Activated T-cell treated with anti-CD3 and anti-CD28 coated beads for 24 hours (primary cell): Measurements from ENCODE around the gene RELCH.

ENCODE experiments used
- DNase-seq: peaks from one replicate; pipeline ENCODE4 v3.0.0-alpha.2; 2020; ENCODE audit warnings: low read depth

RELCH gene

DNA sequence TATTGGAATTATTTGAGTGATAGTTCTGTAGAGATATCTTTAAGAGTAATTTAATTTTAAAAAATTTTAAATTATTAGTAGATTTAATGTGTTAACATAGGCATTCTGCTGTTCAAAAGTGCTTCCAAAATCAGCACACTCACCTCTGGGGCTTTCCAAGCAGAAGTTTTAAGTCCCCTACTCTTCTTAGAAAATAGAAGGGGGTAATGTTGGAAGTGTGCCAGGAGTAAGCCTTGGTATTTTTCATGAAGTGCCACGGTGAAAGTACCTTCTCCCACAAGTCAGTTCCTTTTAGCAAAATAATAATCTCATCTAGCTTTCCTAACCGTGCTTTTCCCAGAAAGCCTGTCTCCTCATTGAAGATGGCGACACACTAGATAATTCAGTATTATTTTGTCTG, 134.1 kb downstream of the RELCH start:
- DNase-seq: no peak

DNA sequence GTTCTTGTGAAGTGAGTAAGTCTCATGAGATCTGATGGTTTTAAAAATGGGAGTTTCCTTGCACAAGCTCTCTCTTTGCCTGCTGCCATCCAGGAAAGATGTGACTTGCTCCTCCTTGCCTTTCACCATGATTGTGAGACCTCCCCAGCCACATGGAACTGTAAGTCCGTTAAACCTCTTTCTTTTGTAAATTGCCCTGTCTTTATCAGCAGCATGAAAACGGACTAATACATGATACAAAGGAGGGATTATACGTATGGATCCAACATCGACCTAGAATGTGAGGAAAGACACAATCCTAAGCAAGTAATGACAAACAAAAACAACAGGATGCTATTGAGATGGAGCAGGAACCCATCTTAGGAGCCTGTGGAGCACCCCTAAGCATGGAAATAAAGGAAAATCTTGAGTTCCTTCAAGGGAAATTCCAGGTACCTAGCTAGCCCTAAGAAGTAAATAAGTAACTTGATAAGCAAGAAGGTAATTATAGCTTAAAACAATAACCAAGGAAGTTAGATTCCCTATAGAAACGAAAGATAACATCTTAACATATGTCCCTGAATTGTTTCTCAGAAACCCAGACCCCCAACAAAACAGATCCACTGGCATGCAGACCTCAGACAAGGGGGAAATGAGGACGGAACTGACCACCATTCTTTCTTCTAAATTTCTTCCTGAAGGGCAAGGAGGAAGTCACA, 136.6 kb downstream of the RELCH start:
- DNase-seq: no peak

DNA sequence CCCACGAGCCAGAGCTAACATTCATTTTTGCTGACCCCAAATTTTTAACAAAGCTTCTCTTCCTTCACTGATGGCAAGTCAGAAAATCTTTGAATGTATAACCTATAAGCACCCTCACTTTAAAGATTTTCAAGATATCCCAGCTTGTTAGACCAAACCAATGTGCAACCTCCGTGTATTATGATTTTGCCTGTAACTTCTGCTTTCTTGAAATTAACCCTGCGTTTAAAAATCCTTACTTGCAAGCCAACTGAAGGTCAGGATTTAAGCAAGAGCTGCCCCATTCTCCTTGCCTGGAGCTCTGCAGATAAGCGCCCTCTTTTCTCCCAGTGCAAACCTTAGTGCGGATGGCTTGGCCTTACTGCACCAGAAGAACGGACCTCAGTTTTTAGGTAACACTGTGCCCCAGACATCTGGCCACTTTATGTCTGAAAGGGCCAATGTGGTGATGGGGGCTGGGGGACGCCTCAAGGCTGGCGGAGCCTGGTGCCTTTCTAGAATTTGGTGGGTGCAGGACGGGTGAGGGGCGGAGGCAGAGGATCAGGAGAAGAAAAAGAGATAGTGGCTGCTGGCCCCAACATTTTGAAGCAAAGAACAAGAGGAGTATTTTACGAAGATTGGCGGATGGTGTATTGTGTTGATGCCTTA, 137.2 kb downstream of the RELCH start:
- DNase-seq: no peak

DNA sequence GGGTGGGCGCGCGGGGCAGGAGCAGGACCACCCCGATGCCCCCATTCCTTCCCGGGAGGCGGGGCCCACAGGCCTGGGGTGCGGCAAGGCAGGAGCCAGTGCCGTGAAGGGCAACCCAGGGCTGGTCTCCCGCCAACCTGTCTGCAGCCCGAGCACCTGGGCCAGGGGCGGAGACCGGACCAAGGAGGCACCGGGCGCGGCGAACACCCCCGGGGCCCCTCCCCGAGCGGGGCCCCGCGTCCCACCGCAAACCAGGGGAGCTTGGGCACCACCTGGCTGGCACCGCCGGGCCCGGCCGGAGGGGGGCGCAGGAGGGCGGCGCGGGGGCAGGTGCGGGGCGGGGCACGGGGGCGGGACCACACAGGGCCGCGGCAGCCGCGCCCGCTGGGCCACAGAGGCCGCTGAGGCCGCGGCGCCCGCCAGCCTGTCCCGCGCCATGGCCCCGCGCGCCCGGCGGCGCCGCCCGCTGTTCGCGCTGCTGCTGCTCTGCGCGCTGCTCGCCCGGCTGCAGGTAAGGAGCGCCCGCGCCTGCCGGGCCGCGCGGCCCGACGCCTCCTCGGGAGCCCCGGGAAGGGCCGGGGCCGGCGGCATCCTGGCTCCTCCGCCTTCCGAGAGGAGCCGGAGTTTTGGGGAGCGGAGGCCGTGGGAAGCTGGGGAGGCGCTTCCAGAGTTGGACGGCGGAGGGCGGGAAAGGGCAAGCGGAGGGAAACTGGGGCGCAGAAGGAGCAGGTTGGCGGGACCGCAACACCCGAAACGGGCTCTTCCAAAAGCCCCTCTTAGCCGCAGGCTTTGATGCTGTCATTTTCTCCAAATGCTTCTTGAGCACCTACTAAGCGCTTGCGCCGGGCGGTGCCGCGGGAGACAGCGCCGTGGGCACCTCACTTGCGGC, 138.1 kb downstream of the RELCH start, which contains the start of gene TNFRSF11A:
Gene TNFRSF11A, plus strand, starts transcription at position 394 of the 889 bp plus-strand sequence. Its CDS starts 43 bp downstream, at position 437.
- peak; percentile 56 for DNase-seq

DNA sequence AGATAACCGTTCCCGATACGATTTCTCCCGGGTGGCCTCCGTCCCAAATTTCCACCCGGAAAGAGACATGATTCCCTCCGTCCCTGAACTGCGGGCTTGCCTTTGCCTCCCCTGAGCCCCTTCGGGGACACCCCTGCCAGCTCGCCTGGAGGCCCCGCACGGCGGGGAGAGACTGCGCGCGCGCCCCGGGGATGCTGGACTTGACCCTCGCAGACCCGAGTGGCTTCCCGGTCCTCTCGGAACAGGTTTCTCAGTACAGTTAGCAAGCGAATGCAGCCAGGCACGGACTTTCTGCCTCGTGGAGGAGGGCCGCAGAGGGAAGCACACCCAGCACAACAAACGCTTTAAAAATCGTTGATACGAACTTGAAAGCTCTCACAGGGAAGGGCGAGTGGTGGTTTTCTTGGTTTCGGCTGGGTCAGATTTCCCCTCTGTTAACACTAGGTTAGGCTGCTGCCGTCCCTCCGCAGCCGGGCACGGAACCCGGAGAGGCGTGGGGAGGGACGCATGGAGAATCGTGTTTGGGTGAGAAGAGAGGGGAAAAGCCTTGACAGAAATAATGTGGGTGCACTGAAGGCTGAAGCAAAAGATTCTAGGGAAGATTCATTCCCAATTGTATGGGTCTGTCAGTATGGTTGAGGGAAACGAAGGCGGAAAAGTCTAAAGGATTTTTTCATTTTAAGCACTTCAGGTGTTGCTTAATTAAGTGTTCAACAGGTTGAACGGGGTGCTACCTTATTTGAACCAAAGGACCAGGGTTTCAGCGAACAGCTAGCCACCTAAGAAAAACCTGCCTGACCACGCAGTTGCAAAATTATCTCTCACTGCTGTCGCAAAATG, 139.0 kb downstream of the RELCH start:
- no peak for DNase-seq

DNA sequence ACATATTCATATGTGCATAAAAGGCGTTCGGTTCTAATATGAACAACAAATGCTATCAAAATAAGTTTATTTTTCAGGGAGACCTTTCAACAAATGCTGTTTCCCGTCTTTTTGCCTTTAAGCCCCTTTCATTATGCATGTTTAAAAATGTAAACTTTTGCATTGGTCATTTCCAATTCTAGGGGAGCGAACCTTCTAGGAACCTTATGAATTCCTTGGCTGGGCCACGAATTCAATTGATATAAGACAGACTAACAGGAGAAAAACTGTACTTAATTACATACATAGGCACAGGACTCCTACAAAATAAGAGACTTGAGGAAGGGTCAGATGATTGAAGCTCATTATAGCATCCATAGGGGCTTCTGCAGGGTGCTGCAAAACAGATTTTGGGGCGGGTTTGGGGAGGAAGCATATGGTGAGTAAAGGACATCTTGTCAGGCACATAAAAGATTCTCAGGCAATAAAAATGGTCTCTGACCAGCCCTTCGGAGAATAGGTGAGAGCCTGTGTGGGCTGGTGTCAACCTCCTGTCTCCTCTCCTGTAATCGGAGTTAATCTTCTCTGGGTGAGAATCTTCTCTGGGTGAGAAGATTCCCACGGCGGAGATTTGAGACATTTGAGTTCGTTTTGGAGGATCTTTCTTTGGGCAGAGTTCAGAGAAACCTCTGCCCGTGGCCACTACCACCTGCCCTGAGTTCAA, 139.7 kb downstream of the RELCH start:
- DNase-seq: no peak

DNA sequence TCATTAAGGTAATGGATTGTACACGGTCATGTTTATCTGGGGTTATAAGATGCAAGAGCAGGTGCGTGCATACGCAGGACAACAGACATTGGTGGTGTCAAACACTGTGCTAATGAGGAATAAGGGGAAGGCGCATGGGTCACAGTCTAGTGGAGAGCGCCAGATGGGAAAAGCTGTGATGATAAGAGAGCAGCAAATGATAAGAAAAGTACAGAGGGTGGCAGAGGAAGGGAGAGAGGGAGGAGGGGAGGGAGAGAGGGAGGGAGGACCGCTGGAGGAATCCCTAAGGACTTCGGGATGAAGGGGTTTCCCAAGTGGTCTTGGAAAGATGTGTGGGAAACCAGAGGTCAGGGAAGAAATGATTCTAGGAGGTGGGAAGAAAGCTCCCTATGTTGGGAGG, 140.9 kb downstream of the RELCH start:
- no peak for DNase-seq

DNA sequence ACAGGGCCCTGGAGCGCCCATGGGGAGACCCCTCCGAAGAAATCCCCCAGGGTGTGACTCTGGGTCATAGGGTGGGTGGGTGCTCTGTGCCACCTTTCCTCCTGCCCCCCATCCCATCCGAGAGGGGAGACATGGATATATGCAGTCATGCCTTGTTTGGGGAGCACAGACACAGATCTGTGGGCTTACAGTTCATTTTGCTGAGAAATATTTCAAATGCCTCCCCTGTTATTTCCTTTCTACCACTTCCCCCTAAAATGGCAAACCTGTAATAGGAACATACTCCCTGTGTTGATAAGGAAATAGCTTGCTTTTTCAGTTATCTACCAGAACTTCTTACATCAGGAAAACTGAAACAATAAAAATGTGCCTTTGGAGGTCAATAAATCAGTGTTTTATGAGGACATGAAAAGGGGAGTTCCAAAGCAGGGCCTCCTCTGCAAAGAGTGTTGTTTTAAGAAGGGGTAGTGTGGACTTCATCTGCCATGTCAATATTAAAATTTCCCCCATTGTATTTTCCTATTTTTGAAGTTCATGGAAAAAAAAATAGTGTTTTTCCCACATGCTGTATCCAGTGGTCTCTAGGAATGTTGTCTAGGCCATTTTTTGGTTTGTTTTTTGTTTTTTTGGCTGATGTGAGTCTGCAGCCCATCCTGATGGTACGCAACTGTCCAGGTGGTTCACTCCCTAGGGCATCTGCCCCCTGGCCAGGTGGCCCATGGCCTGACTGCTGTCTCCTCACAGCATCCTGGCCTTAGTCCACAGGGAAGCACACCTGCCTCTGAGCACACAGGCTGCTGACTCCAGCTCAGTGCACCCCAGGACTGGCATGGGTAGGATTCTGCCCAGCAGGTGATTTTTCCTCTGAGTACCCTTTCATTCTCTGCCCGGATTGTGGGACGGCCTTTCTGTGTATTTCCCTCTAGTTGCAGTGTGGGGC, 141.8 kb downstream of the RELCH start:
- DNase-seq: no peak

DNA sequence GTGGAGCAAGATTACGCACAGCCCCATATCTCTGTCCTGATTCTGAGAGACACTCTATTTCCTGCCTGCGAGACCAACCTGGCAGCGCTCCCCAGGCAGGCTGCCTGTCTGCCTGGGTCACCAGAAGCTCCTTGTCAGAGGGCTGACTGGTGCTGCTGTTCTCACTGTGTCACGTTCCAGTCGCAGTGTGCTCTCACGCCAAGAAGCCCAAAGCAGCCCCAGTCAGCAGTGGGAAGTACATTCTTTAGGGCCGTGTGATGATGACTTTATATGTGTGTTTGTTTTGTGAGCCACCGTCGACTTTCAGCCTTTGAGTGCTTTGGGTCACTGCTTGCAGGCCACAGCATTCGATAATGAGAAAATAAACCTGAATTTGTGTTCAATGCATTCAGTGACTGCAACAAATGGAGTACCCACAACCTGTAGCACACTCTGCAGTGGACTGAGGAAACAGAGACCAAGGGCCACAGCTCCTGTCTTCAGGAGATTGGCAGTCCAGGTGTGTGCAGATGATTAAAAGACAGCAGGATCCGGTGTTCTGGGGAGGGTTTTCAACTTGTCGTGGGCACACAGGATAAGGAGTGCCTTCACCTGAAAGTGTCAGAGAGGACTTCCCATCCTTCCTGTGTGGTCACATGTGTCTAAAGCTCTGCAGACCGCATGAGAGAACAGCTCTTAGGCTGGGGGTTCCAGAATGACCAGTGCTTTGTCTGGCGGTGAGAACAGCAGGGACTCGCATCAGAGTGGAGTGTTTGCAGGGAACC, 142.8 kb downstream of the RELCH start:
- peak; percentile 11 for DNase-seq

DNA sequence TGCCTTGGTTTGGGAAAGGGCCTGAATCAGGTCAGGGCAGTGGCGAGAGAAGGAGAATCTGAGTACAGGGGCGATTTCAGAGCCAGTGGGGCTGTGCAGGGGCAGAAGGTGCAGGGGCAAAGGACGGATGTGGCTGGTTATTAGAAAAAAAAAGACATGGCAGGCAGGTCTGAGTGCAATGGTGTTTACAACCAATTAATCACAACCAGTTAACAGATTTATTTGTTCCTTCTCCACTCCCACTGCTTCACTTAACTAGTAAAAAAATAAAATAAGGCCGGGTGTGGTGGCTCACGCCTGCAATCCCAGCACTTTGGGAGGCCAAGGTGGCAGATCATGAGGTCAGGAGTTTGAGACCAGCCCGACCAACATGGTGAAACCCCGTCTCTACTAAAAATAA, 143.6 kb downstream of the RELCH start:
- DNase-seq: no peak

DNA sequence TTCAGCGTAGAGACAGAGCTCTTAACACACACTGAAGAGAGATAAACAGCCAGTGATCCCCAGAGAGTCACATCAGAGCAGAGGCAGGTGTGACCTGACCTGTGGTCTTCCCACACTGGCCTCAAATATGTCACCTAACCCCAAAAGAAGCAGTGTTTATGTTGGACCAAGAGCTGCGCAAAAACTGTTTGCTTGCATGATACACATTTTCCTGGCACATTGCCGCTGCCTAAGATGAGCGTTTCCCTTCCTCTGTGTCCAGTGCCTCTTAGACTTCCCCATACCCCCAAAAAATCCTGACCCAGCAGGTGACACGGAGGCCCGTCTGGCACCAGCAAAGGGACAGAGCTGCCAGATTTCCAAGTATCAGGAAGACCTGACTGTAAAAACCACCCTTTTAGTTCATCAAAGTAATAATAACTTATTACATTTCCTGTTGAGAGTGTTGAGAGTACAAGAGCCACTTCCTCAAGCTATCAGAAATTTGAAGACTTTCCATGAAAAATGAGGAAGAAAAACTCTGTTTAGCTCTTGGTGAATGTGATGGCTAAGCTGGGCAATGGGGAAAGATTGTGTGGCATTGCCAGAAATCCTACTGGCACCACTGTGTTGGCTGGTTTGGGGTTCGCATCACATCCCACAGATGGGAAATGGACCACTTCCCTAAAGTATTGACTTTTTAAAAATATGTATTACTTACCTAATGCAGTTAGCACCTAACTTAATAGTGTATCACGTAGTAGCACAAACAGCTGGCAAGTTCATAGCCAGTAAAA, 144.7 kb downstream of the RELCH start:
- DNase-seq: no peak

DNA sequence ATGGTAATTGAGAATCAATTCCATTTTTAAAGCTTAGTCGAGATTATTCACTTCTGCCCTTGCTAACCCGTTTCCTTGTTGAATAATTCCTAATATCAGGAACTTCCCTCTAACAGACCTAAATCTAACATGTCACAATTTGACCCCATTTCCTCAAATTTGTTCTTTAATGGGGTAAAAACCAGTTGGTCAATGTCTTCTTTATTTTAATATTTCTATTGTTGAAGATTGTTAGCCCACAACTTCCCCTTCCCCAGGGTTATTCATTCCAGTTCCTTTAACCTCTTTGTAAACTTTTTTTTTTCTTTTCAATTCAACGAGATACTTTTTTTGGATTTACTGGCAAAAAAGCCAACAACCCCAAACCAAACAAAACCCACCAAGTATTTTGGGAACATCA, 145.4 kb downstream of the RELCH start:
- DNase-seq: no peak

DNA sequence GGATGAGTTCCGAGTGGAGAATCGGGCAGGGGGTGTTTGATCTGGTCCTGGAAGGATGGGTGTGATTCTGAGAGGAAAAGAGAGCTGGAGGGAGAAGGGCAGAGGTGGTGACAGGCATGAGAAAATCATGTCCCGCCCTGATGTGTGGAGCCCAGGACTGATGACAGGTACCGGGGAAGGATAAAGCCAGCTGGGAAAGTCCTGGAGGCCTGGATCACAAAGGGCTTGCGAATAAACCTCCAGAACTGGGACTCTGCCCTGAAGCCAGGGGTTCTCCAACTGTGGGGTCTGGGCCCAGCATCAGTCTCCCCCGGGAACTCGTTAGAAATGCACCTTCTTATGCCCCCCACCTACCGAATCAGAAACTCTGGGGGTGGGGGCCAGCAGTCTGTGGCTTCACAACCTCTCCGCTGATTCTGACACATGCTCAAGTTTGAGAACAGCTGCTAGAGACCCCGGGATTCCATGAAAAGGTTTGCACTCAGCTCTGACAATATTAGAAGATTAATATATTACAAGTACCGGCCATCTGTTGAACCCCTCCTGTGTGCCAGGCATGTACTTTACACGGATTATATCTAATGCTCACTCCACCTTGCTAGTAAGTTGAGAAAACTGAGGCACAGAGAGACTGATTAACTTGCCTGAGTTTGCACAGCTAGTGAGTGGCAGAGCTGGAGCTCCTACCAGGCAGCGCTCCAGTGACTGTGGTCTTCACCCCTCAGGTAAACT, 146.1 kb downstream of the RELCH start:
- no peak for DNase-seq

DNA sequence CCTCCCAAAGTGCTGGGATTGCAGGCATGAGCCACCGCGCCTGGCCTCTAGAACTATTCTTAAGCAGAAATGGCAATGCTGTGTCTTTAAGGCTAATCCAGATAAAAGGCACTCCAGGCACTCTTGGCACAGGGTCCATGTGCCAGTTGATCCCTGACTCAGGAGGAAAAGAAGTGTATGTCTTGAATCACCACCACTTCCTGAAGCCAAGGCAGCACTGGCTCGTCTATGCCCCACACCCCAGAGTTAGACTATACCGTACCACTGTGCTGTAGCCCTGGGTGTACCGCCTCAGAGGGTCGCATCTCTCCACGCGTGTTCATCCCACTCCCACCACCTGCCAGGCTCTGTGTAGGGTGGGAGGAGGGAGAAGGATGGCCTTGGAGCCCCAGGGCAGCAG, 147.1 kb downstream of the RELCH start:
- no peak for DNase-seq

DNA sequence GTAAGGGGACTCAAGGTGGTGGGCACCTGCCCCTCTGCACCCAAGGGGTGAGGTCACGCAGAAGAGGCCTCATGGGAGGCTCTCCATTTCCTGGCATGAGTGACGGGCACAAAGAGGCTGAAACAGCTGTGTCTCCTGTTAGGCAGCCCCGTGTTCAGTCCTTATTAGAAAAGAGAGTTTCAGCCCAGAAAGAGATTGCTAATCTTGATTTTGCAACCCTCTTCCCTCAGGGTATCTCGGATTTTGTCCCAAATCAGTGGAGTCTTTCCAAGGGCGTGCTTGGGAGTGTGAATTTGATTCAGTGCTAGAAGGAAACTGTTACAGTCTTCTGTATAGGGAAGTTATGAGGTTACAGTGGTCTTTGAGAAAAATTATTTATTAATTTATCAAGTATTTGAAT, 148.4 kb downstream of the RELCH start:
- no peak for DNase-seq

DNA sequence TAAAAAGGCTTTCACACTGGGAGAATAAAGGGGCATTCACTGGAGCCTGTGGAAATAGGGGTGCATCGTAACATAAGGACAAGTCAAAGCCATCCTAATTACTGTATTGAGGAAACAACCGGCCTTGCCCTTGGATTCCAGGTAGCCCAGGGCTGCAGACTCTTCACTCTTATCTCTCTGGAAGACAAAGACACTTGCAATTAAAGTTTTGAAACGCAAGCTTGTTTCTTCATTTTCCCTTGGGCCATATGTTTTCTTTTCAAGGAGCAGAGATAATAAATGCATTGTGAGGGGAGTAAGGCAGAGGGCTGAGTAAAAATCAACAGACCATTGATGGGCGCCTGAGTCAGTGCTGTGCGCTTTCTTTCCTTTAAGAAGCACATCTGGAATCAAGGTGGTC, 149.6 kb downstream of the RELCH start:
- no peak for DNase-seq

DNA sequence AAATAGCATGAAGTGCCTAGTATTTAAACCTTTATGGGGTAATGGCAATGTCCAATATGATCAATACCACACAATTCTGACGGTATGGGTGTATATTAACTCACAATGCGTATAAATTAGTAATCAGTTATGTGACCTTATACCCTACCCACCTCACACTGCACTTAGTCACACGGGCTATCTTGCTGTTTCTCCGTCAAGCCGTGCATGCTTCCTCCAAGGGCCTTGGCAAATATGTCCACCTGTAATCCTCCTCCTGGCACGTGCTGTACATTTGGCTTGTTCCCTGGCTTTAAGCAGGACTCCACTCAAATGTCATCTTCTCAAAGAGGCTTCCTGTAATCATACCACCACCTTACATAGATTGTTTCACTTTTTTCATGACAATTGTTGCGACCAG, 150.3 kb downstream of the RELCH start:
- DNase-seq: no peak
